ENCODE results near the gene CCDC170.

Gene CCDC170

GRCh38 chr6:151461673-151462072, 32.1 kb upstream of the CCDC170 start:
- Histone ChIP-seq H3K9me2 (ENCODE audit: low read depth, low read length) (no peaks in the 10 kb centered on the region), H3K9ac (ENCODE audit: low read length) (no peak overlapping the region), H4K20me1 (ENCODE audit: insufficient read depth, low read length) (no peaks in the 10 kb centered on the region), H3K4me1 (ENCODE audit: insufficient read depth, low read length, severe bottlenecking) (peaks cover 9% of the 10 kb centered on the region), H3K9me3 (ENCODE audit: low read length) (no peaks in the 10 kb centered on the region), H3K36me3 (ENCODE audit: insufficient read depth, low read length) (peaks cover 72% of the 10 kb centered on the region), H2AFZ (ENCODE audit: low read length) (no peak overlapping the region), H3K4me3 (ENCODE audit: low read depth, low read length, poor library complexity, severe bottlenecking) (no peak overlapping the region), H3K27ac (ENCODE audit: low read depth, low read length, poor library complexity, severe bottlenecking) (no peak overlapping the region), H3K27me3 (ENCODE audit: insufficient read depth, low read length) (no peaks in the 10 kb centered on the region), H3K4me2 (ENCODE audit: low read length) (no peak overlapping the region), H3F3A (ENCODE audit: insufficient read depth, low read length) (no peaks in the 10 kb centered on the region), H3K79me2 (ENCODE audit: insufficient read depth, low read length) (peaks cover 12% of the 10 kb centered on the region)
- no peak for TF ChIP-seq CTCF (IDR thresholded peaks at IDR 0.05; ENCODE audit: low read length)
- TF ChIP-seq EZH2 (IDR thresholded peaks at IDR 0.05; ENCODE audit: borderline replicate concordance, low read length): no peak

- H3F3A ChIP-seq (ENCODE audit: insufficient read depth, low read length): no peaks in the 10 kb centered on the region
- no peaks in the 10 kb centered on the region for H3K4me1 ChIP-seq (ENCODE audit: insufficient read depth, low read length, severe bottlenecking)
- peaks cover 12% of the 10 kb centered on the region; the same call in 1 of the 2 replicates for H3K79me2 ChIP-seq (ENCODE audit: insufficient read depth, low read length)
- H3K9me3 ChIP-seq (ENCODE audit: low read length): no peaks in the 10 kb centered on the region
- H3K27ac ChIP-seq (ENCODE audit: low read depth, low read length, poor library complexity, severe bottlenecking): no peak overlapping the region
- no peak overlapping the region for H3K4me2 ChIP-seq (ENCODE audit: low read length)
- no peak overlapping the region for H3K9ac ChIP-seq (ENCODE audit: low read length)
- H2AFZ ChIP-seq (ENCODE audit: low read length): no peak overlapping the region
- TF ChIP-seq CTCF (IDR thresholded peaks at IDR 0.05; ENCODE audit: low read length) (no peak), EZH2 (IDR thresholded peaks at IDR 0.05; ENCODE audit: borderline replicate concordance, low read length) (no peak)
- peaks cover 59% of the 10 kb centered on the region for H3K36me3 ChIP-seq (ENCODE audit: insufficient read depth, low read length)
- no peaks in the 10 kb centered on the region for H3K27me3 ChIP-seq (ENCODE audit: insufficient read depth, low read length)
- no peaks in the 10 kb centered on the region for H4K20me1 ChIP-seq (ENCODE audit: insufficient read depth, low read length)
- no peak overlapping the region for H3K4me3 ChIP-seq (ENCODE audit: low read depth, low read length, poor library complexity, severe bottlenecking)
- H3K9me2 ChIP-seq (ENCODE audit: low read depth, low read length): no peaks in the 10 kb centered on the region
Measured at GRCh38 chr6:151464702-151465101, 29.1 kb upstream of the CCDC170 start.

GRCh38 chr6:151475653-151476523, 17.9 kb upstream of the CCDC170 start:
- H3K4me2 ChIP-seq (ENCODE audit: low read length): peak overlapping the region; percentile 50
- no peaks in the 10 kb centered on the region for H3K36me3 ChIP-seq (ENCODE audit: insufficient read depth, low read length)
- no peaks in the 10 kb centered on the region for H3K27me3 ChIP-seq (ENCODE audit: insufficient read depth, low read length)
- H3K4me1 ChIP-seq (ENCODE audit: insufficient read depth, low read length, severe bottlenecking): peaks cover 20% of the 10 kb centered on the region
- H3K79me2 ChIP-seq (ENCODE audit: insufficient read depth, low read length): no peaks in the 10 kb centered on the region
- no peak overlapping the region; the same call in 1 of the 2 replicates for H2AFZ ChIP-seq (ENCODE audit: low read length)
- H4K20me1 ChIP-seq (ENCODE audit: insufficient read depth, low read length): no peaks in the 10 kb centered on the region
- TF ChIP-seq CTCF (IDR thresholded peaks at IDR 0.05; ENCODE audit: low read length) (peak; percentile 88), EZH2 (IDR thresholded peaks at IDR 0.05; ENCODE audit: borderline replicate concordance, low read length) (no peak)
- no peaks in the 10 kb centered on the region for H3F3A ChIP-seq (ENCODE audit: insufficient read depth, low read length)
- no peaks in the 10 kb centered on the region for H3K9me2 ChIP-seq (ENCODE audit: low read depth, low read length)
- no peak overlapping the region for H3K9ac ChIP-seq (ENCODE audit: low read length)
- H3K9me3 ChIP-seq (ENCODE audit: low read length): no peaks in the 10 kb centered on the region
- no peak overlapping the region for H3K27ac ChIP-seq (ENCODE audit: low read depth, low read length, poor library complexity, severe bottlenecking)
- H3K4me3 ChIP-seq (ENCODE audit: low read depth, low read length, poor library complexity, severe bottlenecking): peak overlapping the region; percentile 30
